H1 (cell line): ENCODE measurements around the gene MYH6. TPM values are rescaled to one million over a fixed set of nuclear protein-coding genes. Genes with fewer than 3 reads are reported as not detected.

Experiments
- EZH2 ChIP-seq: fragments of 200-600 bp; sonication (generic); IDR thresholded peaks from 2 replicates; pipeline ENCODE4 v1.7.1; 2012; ENCODE audit warnings: low read depth, mild to moderate bottlenecking, moderate library complexity, low read length, inconsistent platforms; ENCODE audit not compliant: severe bottlenecking
- RBBP5 ChIP-seq: IDR thresholded peaks from 2 replicates; pipeline ENCODE4 v1.7.1; 2012; ENCODE audit warnings: low read depth, mild to moderate bottlenecking, inconsistent platforms, low read length, moderate library complexity, borderline replicate concordance
- SIRT6 ChIP-seq: IDR thresholded peaks from one replicate; pipeline ENCODE4 v1.7.1; 2012; ENCODE audit warnings: low read length, inconsistent platforms
- SP2 ChIP-seq: IDR thresholded peaks from 2 replicates; pipeline ENCODE4 v1.6.1; 2012; ENCODE audit warnings: mild to moderate bottlenecking, low read length, inconsistent platforms
- SRF ChIP-seq: IDR thresholded peaks from 2 replicates; pipeline ENCODE4 v1.6.1; 2011; ENCODE audit warnings: mild to moderate bottlenecking, low read depth, low read length, moderate library complexity
- polyA plus RNA-seq, 7 experiments: library from polyadenylated mRNA; depleted of rRNA in 3 of 7; stranded (reverse) in 5 of 7; unstranded in 2 of 7; fragments of >200 nt in 5 of 7; fragments of 200-250 nt in 2 of 7; gene quantifications; 1 replicate in 5 of 7; 2 replicates in 1 of 7; 4 replicates in 1 of 7; pipeline versions ENCODE4 v1.2.1 to v1.2.3, GENCODE V29; 2011 to 2013; ENCODE audit warnings: missing spikeins in 2 of 7, mixed read lengths in 2 of 7
- total RNA-seq: library from RNA; stranded (reverse); fragmentation: NEBNext Ultra II Directional; extraction: Animal tissue kit (Norgen Biotek cat#: 25700); gene quantifications from 2 replicates; pipeline ENCODE4 v1.2.1, GENCODE V29; 2021

Gene MYH6
- total and polyA plus RNA-seq, 2 of the 8 experiments (the other 6 are each of a cell fraction or from before 2014, with no cell fraction given): 0.03 TPM; not detected in 1

- TF ChIP-seq SP2: no peak
- no peak for TF ChIP-seq SRF
- no peak for TF ChIP-seq RBBP5
- TF ChIP-seq SIRT6: no peak
- TF ChIP-seq EZH2: no peak
Observed at GRCh38 chr14:23355871-23356435, 52.1 kb downstream of the MYH6 start (continued).
